GM13976 (cell line): ENCODE data around the gene BCKDHB.

Experiments used
- DNase-seq: peaks from one replicate; pipeline ENCODE4 v3.0.0; 2012; ENCODE audit warnings: low spot score
- in situ Hi-C: fragments of 300-500 bp; cut with MboI; formaldehyde crosslinking; loops from one replicate; pipeline ENCODE4 v1.12.0; 2022; ENCODE audit warnings: low sequenced_read_pairs, mixed read lengths, inconsistent platforms; ENCODE audit not compliant: unreplicated experiment
- TF ChIP-seq, protein P1 (sequence below): IDR thresholded peaks from 2 replicates; pipeline ENCODE4 v1.5.1; 2012; ENCODE audit warnings: borderline replicate concordance, mild to moderate bottlenecking; ENCODE audit not compliant: insufficient read depth; ENCODE audit errors: extremely low read depth, missing control alignments, control extremely low read depth

BCKDHB gene

DNA sequence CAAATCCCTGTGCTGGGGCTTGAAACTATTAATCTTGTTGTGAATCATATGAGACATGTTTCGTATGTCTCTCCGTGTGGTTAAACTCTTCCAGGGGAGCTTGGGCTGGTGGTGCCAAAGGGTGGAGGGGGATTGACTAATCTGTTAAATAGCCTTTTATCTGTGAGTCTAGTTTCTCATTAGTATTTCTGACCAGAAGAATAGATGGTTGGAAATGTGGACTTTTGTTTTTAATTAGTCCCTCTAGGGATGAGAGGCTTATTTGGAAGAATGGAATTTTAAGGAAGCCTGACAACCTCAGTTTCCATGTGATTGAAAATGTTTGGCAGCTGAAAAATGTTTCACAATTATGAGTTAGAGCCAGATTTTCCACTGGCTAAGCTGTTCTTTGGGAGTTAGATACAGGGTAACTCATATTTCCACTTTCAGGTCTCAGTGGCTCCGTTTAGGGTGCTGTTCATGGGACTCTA, 117.3 kb downstream of the BCKDHB start:
- DNase-seq, result no peak
- TF ChIP-seq, protein P1, sequence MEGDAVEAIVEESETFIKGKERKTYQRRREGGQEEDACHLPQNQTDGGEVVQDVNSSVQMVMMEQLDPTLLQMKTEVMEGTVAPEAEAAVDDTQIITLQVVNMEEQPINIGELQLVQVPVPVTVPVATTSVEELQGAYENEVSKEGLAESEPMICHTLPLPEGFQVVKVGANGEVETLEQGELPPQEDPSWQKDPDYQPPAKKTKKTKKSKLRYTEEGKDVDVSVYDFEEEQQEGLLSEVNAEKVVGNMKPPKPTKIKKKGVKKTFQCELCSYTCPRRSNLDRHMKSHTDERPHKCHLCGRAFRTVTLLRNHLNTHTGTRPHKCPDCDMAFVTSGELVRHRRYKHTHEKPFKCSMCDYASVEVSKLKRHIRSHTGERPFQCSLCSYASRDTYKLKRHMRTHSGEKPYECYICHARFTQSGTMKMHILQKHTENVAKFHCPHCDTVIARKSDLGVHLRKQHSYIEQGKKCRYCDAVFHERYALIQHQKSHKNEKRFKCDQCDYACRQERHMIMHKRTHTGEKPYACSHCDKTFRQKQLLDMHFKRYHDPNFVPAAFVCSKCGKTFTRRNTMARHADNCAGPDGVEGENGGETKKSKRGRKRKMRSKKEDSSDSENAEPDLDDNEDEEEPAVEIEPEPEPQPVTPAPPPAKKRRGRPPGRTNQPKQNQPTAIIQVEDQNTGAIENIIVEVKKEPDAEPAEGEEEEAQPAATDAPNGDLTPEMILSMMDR, result no peak
- in situ Hi-C loops, result no loop called here

DNA sequence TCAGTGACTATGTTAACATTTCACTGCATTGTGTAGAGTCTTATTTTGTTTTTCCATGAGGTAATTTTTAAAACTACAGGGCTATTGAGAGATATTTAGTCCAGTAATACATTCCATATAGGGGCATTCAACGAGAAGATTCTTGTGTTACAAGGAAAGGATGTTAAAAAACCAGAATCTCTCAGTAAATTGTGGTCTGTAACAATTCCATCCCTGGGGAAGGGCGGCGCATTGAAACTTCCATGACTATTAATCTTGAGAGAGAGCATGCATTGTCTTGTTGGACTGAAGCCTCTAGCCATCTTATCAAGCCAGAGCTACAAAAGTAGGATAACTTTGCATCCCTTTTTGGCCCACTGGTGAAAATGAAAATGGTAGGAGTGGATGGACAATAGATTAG, 119.7 kb downstream of the BCKDHB start:
- TF ChIP-seq, protein P1, result no peak
- DNase-seq, result no peak
- in situ Hi-C loops, result no loop called here

DNA sequence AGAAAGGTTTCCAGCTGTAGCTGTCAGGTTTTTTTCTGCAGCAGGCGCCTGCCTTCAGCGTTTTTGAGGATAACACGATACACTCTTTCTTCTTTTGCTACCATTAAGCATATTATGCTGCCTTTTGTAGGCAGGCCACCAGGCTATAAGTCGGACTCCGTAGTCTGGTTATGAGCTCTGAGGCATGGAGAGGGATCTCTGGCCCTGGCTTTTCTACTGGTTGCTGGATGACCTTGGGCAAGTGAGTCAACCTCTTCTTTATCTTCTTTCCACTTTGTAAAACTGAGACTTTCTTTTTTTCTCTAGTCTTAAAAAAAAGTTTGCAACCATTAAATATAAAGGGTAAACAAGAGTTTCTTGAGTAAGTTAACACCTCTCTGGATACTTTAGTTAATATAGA, 120.2 kb downstream of the BCKDHB start:
- TF ChIP-seq, protein P1, result no peak
- in situ Hi-C loops, result no loop called here
- DNase-seq, result no peak

DNA sequence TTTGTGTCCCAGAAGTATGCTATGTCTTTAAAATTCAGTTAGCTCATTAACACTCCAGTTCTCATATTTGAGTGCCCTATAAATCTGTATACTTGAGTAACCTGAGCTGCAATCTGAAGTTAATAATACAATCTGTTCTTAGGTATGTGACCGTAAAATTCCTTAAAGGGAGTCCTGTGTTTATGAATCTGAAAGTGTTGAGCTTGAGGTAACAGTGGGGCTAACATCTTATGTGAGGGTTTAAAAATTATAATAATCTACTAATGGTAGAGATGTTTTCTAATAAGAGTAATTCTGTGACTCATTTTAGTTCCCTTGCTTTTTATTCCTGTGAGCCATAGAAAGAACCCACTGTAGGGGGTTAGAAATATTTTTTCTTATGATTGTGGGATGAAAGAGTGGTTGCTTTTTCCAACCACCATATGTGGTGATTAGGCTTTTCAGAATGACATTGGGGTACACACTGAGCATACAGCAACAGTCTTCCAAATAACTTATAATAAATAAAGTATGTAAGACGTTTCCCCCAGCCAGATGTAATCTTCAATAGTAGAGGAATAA, 121.2 kb downstream of the BCKDHB start:
- in situ Hi-C loops, result no loop called here
- TF ChIP-seq, protein P1, result no peak
- no peak for DNase-seq

DNA sequence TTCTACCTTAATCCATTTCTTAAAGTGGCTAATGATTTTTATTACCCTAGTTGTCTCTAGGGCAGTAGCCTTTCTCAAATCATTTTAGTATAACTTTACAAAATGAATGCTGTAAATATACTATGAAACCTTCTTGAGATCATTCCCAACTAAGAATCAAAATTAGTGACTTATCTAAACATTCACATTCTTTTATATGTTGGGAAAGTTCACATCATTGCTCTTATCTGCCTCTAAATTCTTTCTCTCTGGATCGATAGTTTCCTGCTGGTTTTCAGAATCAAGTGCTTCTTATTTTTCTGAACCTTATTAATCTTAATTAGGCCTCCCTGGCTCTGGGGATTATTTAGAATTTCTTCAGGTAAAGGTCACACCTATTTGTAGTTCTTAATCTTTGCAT, 126.8 kb downstream of the BCKDHB start:
- no peak for DNase-seq
- TF ChIP-seq, protein P1, result no peak
- in situ Hi-C loops, result no loop called here

DNA sequence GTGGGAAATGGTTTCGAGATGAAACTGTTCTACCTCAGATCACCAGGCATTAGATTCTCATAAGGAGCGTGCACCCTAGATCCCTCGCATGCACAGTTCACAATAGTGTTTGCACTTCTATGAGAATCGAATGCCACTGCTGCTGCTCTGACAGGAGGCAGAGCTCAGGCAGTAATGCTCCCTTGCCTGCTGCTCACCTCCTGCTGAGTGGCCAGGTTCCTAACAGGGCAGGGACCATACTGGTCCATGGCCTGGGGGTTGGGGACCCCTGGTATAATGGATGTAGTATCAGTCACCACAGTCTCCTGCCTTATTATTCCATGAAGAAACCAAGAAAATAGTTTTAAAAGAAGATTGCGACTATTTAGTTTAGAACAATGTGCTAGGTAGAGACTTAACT, 127.5 kb downstream of the BCKDHB start:
- no peak for DNase-seq
- TF ChIP-seq, protein P1, result no peak
- in situ Hi-C loops, result no loop called here
